HG02943 (cell line): ENCODE measurements around the gene PAAF1.

Experiments used
- ATAC-seq: cut with Tn5 transposase; IDR thresholded peaks from one replicate; pipeline ENCODE4 v1.9.1; 2021; ENCODE audit warnings: mild to moderate bottlenecking, low read depth, moderate library complexity; ENCODE audit not compliant: unreplicated experiment

Gene PAAF1

GRCh38 chr11:73942010-73942409 is 65.2 kb downstream of the PAAF1 start:
- ATAC-seq, result no peak

- ATAC-seq, result no peak
Measured at GRCh38 chr11:73944085-73944484, 67.3 kb downstream of the PAAF1 start.

- ATAC-seq, result no peak
Measured at GRCh38 chr11:73944901-73945300, 68.1 kb downstream of the PAAF1 start.

GRCh38 chr11:73945396-73945795 is 68.6 kb downstream of the PAAF1 start:
- no peak for ATAC-seq

GRCh38 chr11:73946798-73947458 is 70.1 kb downstream of the PAAF1 start:
- ATAC-seq, result no peak

- ATAC-seq, result no peak
Measured at GRCh38 chr11:73949246-73949645, 72.4 kb downstream of the PAAF1 start.

- no peak for ATAC-seq
Measured at GRCh38 chr11:73949912-73950311, 73.1 kb downstream of the PAAF1 start.

GRCh38 chr11:73950869-73951710 is 74.3 kb downstream of the PAAF1 start, which contains the start of gene DNAJB13:
DNAJB13 (plus strand) TSS chr11:73951026; CDS start chr11:73951070, 44 bp downstream.
- peak; percentile 86 for ATAC-seq

- ATAC-seq, result no peak
Measured at GRCh38 chr11:73951797-73952196, 75.0 kb downstream of the PAAF1 start.

- ATAC-seq, result no peak
Measured at GRCh38 chr11:73956876-73957653, 80.3 kb downstream of the PAAF1 start.

GRCh38 chr11:73957654-73958361 is 81.0 kb downstream of the PAAF1 start:
- no peak for ATAC-seq

GRCh38 chr11:73958521-73959141 is 81.8 kb downstream of the PAAF1 start:
- ATAC-seq, result no peak

GRCh38 chr11:73961321-73961720 is 84.5 kb downstream of the PAAF1 start:
- ATAC-seq, result no peak

GRCh38 chr11:73962101-73962705 is 85.4 kb downstream of the PAAF1 start:
- ATAC-seq, result no peak

GRCh38 chr11:73963861-73964260 is 87.1 kb downstream of the PAAF1 start:
- no peak for ATAC-seq

- ATAC-seq, result no peak
Measured at GRCh38 chr11:73965076-73965763, 88.4 kb downstream of the PAAF1 start.

- ATAC-seq, result no peak
Measured at GRCh38 chr11:73965764-73966121, 88.9 kb downstream of the PAAF1 start.

- ATAC-seq, result no peak
Measured at GRCh38 chr11:73968356-73968966, 91.7 kb downstream of the PAAF1 start.

GRCh38 chr11:73969091-73969490 is 92.3 kb downstream of the PAAF1 start:
- no peak for ATAC-seq
